ENCODE measurements around the gene FOXC1.

GRCh38 chr6:1592852-1593251 lies 16.9 kb upstream of the FOXC1 start:
- TF ChIP-seq CREB1 (CRISPR knock-in tag; IDR thresholded peaks at IDR 0.05; ENCODE audit: low read depth) (no peak), CTCF (conservative IDR thresholded peaks at IDR 0.05; ENCODE audit: low read depth in 2 of 2) (no peak), EZH2 (IDR thresholded peaks at IDR 0.05; ENCODE audit: low read depth, unreplicated experiment) (no peak), JUNB (IDR thresholded peaks at IDR 0.05; ENCODE audit: unreplicated experiment) (no peak), REST (IDR thresholded peaks at IDR 0.05; ENCODE audit: unreplicated experiment) (no peak), POLR2AphosphoS5 (IDR thresholded peaks at IDR 0.05; ENCODE audit: low read depth) (no peak)
